Measurements from ENCODE around the gene GPR17. TPM values are rescaled to one million over a fixed set of nuclear protein-coding genes. Genes with fewer than 3 reads are reported as not detected.

GPR17 gene
- total and polyA plus RNA-seq, 9 of the 15 experiments (the other 6 are each of a cell fraction or from before 2014, with no cell fraction given), result not detected

- TF ChIP-seq RBM14 (IDR thresholded peaks at IDR 0.05; ENCODE audit: borderline replicate concordance, insufficient read depth, low read depth, low read length), result no peak
- peak; percentile 44; the same call in 1 of the 2 replicates for TF ChIP-seq MYNN (IDR thresholded peaks at IDR 0.05)
- no peak for TF ChIP-seq MYNN (CRISPR knock-in tag; IDR thresholded peaks at IDR 0.05)
- peak in 1 of 2 experiments; percentile 31; a peak in 1 of 4 replicates for TF ChIP-seq KDM4B (IDR thresholded peaks at IDR 0.05; ENCODE audit: borderline replicate concordance in 2 of 2, low read depth in 1 of 2)
- TF ChIP-seq BMI1 (IDR thresholded peaks at IDR 0.05; ENCODE audit: low read length), result no peak
- TF ChIP-seq XRCC4 (IDR thresholded peaks at IDR 0.05; ENCODE audit: extremely low read depth, insufficient read depth, insufficient read length), result no peak
- TF ChIP-seq ARID1B (IDR thresholded peaks at IDR 0.05), result no peak
- no peak for TF ChIP-seq ZNF280B (CRISPR knock-in tag; IDR thresholded peaks at IDR 0.05)
- no peak for TF ChIP-seq RNF219 (CRISPR knock-in tag; IDR thresholded peaks at IDR 0.05)
- no peak for TF ChIP-seq CHD4 (IDR thresholded peaks at IDR 0.05; ENCODE audit: insufficient read depth, insufficient replicate concordance, low read depth, low read length, poor library complexity, severe bottlenecking)
- no peak for TF ChIP-seq NR4A1 (CRISPR knock-in tag; IDR thresholded peaks at IDR 0.05)
- no peak for TF ChIP-seq NR4A1 (tag; IDR thresholded peaks at IDR 0.05)
- TF ChIP-seq ZNF507 (tag; conservative IDR thresholded peaks at IDR 0.05), result no peak
- no peak for TF ChIP-seq ZNF639 (CRISPR knock-in tag; conservative IDR thresholded peaks at IDR 0.05 in 1 of 2, IDR thresholded peaks at IDR 0.05 in 1 of 2)
- no peak for TF ChIP-seq ZNF551 (CRISPR knock-in tag; IDR thresholded peaks at IDR 0.05)
- no peak for TF ChIP-seq HNRNPK (IDR thresholded peaks at IDR 0.05; ENCODE audit: low read depth, low read length, poor library complexity, severe bottlenecking)
- TF ChIP-seq JUND (IDR thresholded peaks at IDR 0.05; ENCODE audit: borderline replicate concordance, low read depth, low read length), result 0 out of 2 replicates have a peak, but pooled peaks have one; percentile 21
- TF ChIP-seq JUND (tag; IDR thresholded peaks at IDR 0.05; ENCODE audit: borderline replicate concordance, low read depth, low read length), result no peak; the same call in 2 of the 3 replicates
- TF ChIP-seq DIDO1 (tag; IDR thresholded peaks at IDR 0.05; ENCODE audit: low read depth), result no peak
- no peak for TF ChIP-seq SRSF7 (optimal IDR thresholded peaks at IDR 0.05; ENCODE audit: low read depth, low read length)
- TF ChIP-seq PHF20 (IDR thresholded peaks at IDR 0.05; ENCODE audit: partially characterized antibody), result peak; percentile 79
- no peak; the same call in 1 of the 2 replicates for TF ChIP-seq SIN3B (IDR thresholded peaks at IDR 0.05; ENCODE audit: low read depth)
- no peak for TF ChIP-seq NFIX (CRISPR knock-in tag; IDR thresholded peaks at IDR 0.05; ENCODE audit: low read depth)
- TF ChIP-seq E2F3 (CRISPR knock-in tag; IDR thresholded peaks at IDR 0.05), result no peak
- TF ChIP-seq L3MBTL2 (IDR thresholded peaks at IDR 0.05), result no peak
These were observed 55.3 kb downstream of the GPR17 start, which contains the start of gene SFT2D3 (continued) for GRCh38 chr2:127701193-127701650.

Measured in K562 (cell line).